ENCODE measurements around the gene TMIGD3. TPM values are rescaled to one million over a fixed set of nuclear protein-coding genes. Genes with fewer than 3 reads are reported as not detected.

The TMIGD3 gene
- polyA plus RNA-seq, 1 donor = 0.27 TPM

DNA sequence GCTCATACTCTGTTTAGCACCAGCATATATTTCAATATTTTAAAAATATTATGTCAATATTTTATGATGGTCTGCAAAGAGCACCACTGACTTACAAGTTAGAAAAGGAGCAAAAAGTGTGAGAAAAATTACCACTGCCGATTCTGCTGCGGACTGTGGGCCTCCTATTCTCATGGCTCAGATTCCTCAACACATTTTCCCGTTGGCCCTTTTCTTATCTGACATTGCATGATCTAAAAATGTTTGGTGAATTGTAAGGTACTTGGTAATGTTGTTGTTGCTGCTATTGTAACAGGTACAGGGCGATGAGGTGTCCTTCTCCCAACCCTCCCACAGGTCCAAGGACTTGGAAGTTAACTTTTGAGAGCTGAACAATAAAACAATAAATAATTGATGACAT, 28.9 kb downstream of the TMIGD3 start:
- DNase-seq = no peak

GRCh38 chr1:111474106-111474505, 29.3 kb downstream of the TMIGD3 start:
- no peak for DNase-seq

- DNase-seq = no peak
Measured at GRCh38 chr1:111471538-111471937, 31.9 kb downstream of the TMIGD3 start.

- no peak for DNase-seq
Measured at GRCh38 chr1:111471012-111471411, 32.4 kb downstream of the TMIGD3 start.

- DNase-seq = no peak
Measured at GRCh38 chr1:111470596-111470995, 32.8 kb downstream of the TMIGD3 start.

DNA sequence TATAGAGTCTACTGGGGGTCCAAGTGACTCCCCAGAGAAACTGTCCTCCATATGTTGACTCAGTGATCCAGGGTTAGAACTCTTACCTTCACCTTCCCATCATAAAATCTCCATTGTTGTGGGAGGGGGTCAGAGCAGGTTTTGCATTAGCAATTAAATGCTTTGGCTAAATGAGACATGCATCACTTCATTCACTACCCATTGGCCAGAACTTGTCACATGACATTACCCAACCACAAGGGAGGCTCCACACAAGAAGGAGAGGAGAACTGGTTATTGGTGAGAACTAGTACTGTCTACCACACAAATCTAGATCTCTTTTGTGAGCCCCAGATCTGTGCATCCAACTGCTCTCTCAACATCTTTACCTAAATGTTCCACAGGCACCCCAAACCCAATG, 33.9 kb downstream of the TMIGD3 start:
- no peak for DNase-seq

DNA sequence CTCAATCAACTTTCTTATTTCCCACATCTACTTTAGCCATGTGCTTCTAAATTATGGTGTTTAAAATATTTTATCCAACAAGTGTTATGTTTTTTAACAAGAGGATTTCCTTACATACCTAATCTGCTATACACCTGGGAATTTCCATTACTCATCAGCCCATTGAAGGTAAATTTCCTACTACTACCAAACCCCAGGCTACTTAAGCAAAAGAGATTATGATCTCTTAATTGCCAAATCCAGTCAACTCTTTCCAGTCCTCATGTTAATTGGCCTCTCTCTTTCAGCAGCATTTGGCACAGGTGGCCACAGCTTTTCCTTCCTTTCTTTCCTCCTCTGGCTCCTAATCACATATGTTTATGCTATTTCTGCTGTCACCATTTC, 34.7 kb downstream of the TMIGD3 start:
- no peak for DNase-seq

DNA sequence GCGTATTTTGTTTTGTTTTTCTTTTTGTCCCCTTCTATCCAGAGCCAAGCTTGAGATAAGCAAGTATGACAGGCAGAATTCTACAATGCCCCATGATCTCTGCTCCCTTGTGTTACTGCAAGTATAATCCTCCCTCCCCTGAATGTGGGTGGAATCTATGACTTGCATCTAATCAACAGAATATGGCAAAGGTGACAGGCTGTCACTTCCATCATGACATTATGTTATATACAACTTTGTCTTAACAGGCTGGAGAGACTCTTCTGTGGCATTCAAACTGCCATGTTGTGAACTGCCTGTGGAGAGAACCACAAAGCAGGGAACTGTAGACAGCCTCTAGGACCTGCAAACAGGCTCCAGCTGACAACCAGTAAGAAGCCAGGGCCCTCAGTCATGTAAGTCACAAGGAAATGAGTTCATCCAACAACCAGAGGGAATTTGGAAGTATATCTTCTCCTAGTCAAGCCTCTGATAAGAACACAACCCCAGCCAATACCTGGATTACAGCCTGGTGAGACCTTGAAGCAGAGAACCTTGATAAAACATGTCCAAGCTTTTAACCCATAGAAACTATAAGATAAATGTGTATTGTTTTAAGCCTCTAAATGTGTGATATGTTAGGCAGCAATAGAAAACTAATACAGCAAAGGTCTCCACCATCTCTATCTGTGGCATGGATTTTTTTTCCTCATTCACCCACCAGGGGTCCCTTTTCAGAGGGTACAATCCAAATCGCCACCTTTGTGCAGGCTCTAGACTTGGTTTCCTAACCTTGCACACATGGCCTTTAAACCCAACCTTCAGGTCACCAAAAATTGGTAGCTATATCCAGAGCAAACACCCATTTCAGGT, 35.3 kb downstream of the TMIGD3 start:
- DNase-seq = no peak

- DNase-seq = no peak
Measured at GRCh38 chr1:111466480-111466879, 37.0 kb downstream of the TMIGD3 start.

DNA sequence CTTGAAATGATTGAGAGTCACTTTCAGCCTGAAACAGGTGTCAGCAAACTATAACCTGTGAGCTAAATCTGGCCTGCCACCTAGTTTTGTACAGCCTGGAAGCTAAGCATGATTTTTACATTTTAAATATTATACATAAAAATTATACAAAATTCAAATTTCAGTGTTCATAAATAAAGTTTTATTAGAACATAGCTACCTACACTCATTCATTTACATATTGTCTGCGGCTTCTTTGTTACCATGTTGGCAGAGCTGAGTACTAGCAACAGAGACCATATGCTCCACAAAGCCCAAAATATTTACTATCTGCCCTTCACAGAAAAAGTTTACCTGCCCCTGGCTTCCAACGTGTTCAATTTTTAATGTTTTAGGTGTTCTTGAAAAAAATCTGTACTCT, 37.7 kb downstream of the TMIGD3 start:
- DNase-seq = no peak

DNA sequence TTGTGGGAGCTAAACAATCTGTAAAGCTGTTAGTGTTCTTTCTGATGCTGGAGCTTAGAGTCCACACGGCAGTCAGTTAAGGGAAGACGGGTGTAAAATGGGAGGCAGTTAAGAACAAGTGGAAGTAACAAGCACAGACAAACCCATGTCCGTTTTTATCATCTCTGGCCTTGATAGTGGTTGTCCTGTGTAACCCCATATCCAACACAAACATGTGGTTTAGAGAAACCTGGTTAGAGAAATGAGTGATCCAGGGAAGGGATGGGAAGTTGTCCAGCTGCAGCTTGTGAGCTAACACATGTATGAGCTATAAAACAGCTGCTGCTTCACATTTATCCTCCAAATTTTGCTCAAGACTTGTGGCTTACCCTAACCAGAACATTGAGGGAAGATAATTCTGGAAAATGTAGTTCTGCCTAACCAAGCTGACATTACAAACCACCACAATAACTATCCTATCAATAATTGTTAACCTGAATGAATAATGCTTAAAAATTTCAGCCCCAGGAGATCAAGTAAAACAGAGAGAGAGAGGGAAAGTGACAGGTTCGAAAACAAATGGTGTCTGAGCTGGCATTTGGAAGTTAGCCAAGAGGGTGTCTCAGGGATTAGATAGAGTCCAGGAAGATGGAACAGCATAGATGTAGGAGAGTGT, 40.3 kb downstream of the TMIGD3 start:
- DNase-seq = no peak

- no peak for DNase-seq
Measured at GRCh38 chr1:111462370-111463028, 40.9 kb downstream of the TMIGD3 start.

- DNase-seq = no peak
Measured at GRCh38 chr1:111461765-111462164, 41.7 kb downstream of the TMIGD3 start.

GRCh38 chr1:111455642-111456031, 47.8 kb downstream of the TMIGD3 start:
- DNase-seq = no peak

GRCh38 chr1:111454859-111455641, 48.4 kb downstream of the TMIGD3 start:
- no peak for DNase-seq

DNA sequence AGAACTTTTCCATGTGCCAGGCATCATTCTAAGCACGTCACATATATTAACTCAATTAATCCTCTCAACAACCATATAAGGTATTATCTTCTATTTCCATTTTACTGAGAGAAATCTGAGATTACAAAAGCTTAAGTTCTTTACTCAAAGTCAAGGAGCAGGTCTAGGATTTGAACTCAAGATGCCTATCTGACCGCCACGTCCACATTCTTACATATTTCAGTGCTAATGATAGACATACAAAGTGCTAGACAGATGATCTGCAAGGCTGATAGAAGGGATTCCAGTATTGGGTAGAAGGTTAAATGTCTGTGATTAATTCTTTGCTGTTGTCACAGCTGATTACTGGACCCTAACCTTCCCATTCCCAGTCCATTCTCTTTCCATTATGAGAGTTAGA, 49.7 kb downstream of the TMIGD3 start:
- no peak for DNase-seq

DNA sequence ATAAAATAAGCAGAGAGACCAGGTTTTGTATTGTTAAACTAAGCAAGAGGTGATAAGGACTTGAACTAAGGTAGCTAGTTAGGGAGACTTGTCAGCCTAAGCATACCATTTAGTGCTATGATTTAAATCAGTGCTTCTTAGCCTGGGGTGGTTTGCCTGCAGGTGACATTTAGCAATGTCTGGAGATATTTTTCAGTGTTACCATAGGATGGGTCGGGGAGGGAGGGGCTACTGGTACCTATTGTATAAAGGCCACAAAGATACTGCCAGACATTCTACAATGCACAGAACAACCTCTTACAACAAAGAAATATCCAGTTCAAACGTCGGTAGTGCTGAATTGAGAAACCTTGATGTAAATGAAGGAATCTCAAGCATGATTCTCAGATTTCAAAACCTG, 50.9 kb downstream of the TMIGD3 start:
- no peak for DNase-seq

- DNase-seq = no peak
Measured at GRCh38 chr1:111450185-111450584, 53.2 kb downstream of the TMIGD3 start.

DNA sequence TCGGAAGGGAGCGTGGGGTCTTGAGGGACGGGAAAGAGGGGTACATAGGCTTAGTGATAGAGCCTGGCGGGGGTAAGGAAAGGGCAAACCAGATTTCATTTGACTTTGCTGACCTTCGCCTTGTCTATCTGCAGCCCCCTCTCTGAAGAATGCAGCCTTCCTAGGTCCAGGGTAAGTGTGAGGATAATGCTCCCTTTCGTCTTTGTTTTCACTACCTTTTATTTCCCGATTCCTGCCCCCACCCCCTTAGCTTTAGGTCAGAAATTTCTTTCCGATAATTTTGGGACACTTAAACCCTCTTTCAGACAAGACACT, 53.8 kb downstream of the TMIGD3 start:
- DNase-seq = no peak

- DNase-seq = peak; percentile 97
Measured at GRCh38 chr1:111448918-111449702, 54.3 kb downstream of the TMIGD3 start, which contains the start of the genes ATP5PB and WDR77. ATP5PB (plus strand) TSS chr1:111449464; CDS start chr1:111449542, 78 bp downstream. WDR77 (minus strand) TSS chr1:111449256; CDS start chr1:111449169, 87 bp downstream.

DNA sequence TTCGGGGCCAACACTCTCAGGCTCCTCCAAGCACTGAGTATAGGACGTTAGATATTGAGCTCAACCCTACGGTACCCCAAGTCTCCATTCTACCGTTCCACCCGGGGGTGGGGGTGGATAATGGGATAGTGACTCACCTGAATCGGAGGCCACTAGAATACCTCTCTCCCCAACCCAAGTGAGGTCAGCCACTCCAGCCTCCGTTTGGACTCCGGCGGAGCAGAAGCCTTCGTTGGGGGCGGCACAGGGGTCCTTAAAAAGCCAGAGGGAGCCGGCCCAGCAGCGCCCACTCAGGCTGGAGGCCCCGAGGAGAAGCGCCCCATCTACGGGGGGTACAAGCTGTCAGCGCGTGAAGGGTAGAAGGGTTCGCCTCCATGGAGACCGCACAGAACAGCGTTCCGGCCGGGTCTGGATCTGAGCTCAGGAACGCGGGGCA, 54.9 kb downstream of the TMIGD3 start:
- DNase-seq = no peak

All from hindlimb muscle (tissue), 1 donor.